Measurements from ENCODE around the gene RCE1. TPM values are rescaled to one million over a fixed set of nuclear protein-coding genes. Genes with fewer than 3 reads are reported as not detected.

RCE1 gene
- total RNA-seq, 1 experiment from 2014 or later, result 52.5 TPM

- H3K36me3 Mint-ChIP-seq (ENCODE audit: insufficient read depth in 1 of 3, low read depth in 3 of 3), result peaks cover 0 to 5% (median 0%) of the 10 kb centered on the region in 3 experiments; a peak in 1 of 7 replicates
- no peak overlapping the region for H2BK12ac ChIP-seq (ENCODE audit: insufficient read length, low read depth, low read length)
- H3K23ac ChIP-seq (ENCODE audit: insufficient read length, low read depth, low read length), result no peak overlapping the region
- no peak overlapping the region for H3T11ph ChIP-seq (ENCODE audit: low read length)
- H3K79me2 ChIP-seq (ENCODE audit: insufficient read depth, low read length), result no peaks in the 10 kb centered on the region
- no peak for TF ChIP-seq CTCF (conservative IDR thresholded peaks at IDR 0.05)
- H4K91ac ChIP-seq (ENCODE audit: insufficient read length, low read depth, low read length), result no peak overlapping the region
- H2BK120ac ChIP-seq (ENCODE audit: low read depth, low read length, poor library complexity, severe bottlenecking), result no peak overlapping the region
- H2BK15ac ChIP-seq (ENCODE audit: low read depth, low read length), result no peak overlapping the region
- H3K9me3 Mint-ChIP-seq, result no peaks in the 10 kb centered on the region
- no peak overlapping the region for H3K18ac ChIP-seq (ENCODE audit: insufficient read length, low read depth, low read length)
- peak overlapping the region in 1 of 3 experiments; percentile 86; a peak in 1 of 7 replicates for H3K27ac Mint-ChIP-seq
- no peak overlapping the region for H4K8ac ChIP-seq (replicated peaks; ENCODE audit: insufficient read length, low read depth, low read length)
- no peaks in the 10 kb centered on the region for H3K27me3 ChIP-seq (ENCODE audit: insufficient read depth, low read length)
- no peak overlapping the region for H3K27ac ChIP-seq (ENCODE audit: insufficient read length, low read depth, low read length)
- H3K9ac ChIP-seq (ENCODE audit: extremely low read depth, insufficient read length, low read length), result no peak overlapping the region
- peaks cover 5% of the 10 kb centered on the region; the same call in 1 of the 2 replicates for H3K4me1 ChIP-seq (ENCODE audit: insufficient read depth, low read length)
- H2AFZ ChIP-seq (ENCODE audit: low read length), result no peak overlapping the region
- H3K4me2 ChIP-seq (ENCODE audit: insufficient read depth, insufficient read length, low read length), result no peak overlapping the region
- H3K14ac ChIP-seq (ENCODE audit: insufficient read depth, low read length), result no peak overlapping the region
- no peaks in the 10 kb centered on the region for H4K20me1 ChIP-seq (ENCODE audit: control insufficient read depth, insufficient read depth, insufficient read length)
- no peak overlapping the region for H3K4ac ChIP-seq (ENCODE audit: low read depth, low read length)
- no peaks in the 10 kb centered on the region for H3K23me2 ChIP-seq (ENCODE audit: insufficient read length, low read depth, low read length, poor library complexity, severe bottlenecking)
- no peak overlapping the region for H2AK5ac ChIP-seq (ENCODE audit: insufficient read length, low read length)
- H3K27me3 Mint-ChIP-seq (ENCODE audit: low read depth), result no peaks in the 10 kb centered on the region
- DNase-seq, result no peak
- WGBS (ENCODE audit: extremely low coverage, insufficient read length, low lambda C conversion rate), result no CpG with 5 or more reads among the region's 10 CpGs
- H3K79me1 ChIP-seq (ENCODE audit: insufficient read depth, low read depth, low read length, poor library complexity, severe bottlenecking), result no peaks in the 10 kb centered on the region
- H3K4me3 Mint-ChIP-seq, result no peak overlapping the region
- no peak overlapping the region for H2BK5ac ChIP-seq (ENCODE audit: insufficient read length, low read length)
- peaks cover 39 to 57% of the 10 kb centered on the region in 2 experiments for H3K4me1 Mint-ChIP-seq
- no peak overlapping the region for H4K5ac ChIP-seq (ENCODE audit: insufficient read length, low read depth, low read length)
- no peak overlapping the region for H2BK20ac ChIP-seq (ENCODE audit: low read depth, low read length, poor library complexity, severe bottlenecking)
- no peaks in the 10 kb centered on the region for H3K9me3 ChIP-seq (ENCODE audit: control insufficient read depth, low read depth, low read length)
- no peak overlapping the region for H3K56ac ChIP-seq (ENCODE audit: insufficient read length, low read depth, low read length)
These were observed 45.0 kb downstream of the RCE1 start for GRCh38 chr11:66888282-66888681.
